Ishikawa (cell line): Measurements from ENCODE around the gene BCL2L1.

Experiments used
- CEBPB ChIP-seq: IDR thresholded peaks from 2 replicates; pipeline ENCODE4 v1.6.1; 2012
- CREB1 ChIP-seq: IDR thresholded peaks from 2 replicates; pipeline ENCODE4 v1.6.1; 2012; ENCODE audit warnings: low read depth
- EGR1 ChIP-seq: IDR thresholded peaks from 2 replicates; pipeline ENCODE4 v1.6.1; 2012
- EP300 ChIP-seq: IDR thresholded peaks from 2 replicates; pipeline ENCODE4 v1.6.1; 2012; ENCODE audit warnings: borderline replicate concordance
- FOXM1 ChIP-seq: IDR thresholded peaks from 2 replicates; pipeline ENCODE4 v1.6.1; 2012; ENCODE audit warnings: low read depth, borderline replicate concordance
- NFIC ChIP-seq: IDR thresholded peaks from 2 replicates; pipeline ENCODE4 v1.6.1; 2012
- RAD21 ChIP-seq: IDR thresholded peaks from 2 replicates; pipeline ENCODE4 v1.6.1; 2012; ENCODE audit warnings: low read depth
- TAF1 ChIP-seq: IDR thresholded peaks from 2 replicates; pipeline ENCODE4 v1.6.1; 2012; ENCODE audit warnings: low read depth, mild to moderate bottlenecking
- TCF12 ChIP-seq: IDR thresholded peaks from 2 replicates; pipeline ENCODE4 v1.6.1; 2012; ENCODE audit warnings: low read depth
- TEAD4 ChIP-seq: IDR thresholded peaks from 2 replicates; pipeline ENCODE4 v1.6.1; 2012
- YY1 ChIP-seq: IDR thresholded peaks from 2 replicates; pipeline ENCODE4 v1.6.1; 2012; ENCODE audit warnings: low read depth
- ZBTB7A ChIP-seq: IDR thresholded peaks from 2 replicates; pipeline ENCODE4 v1.6.1; 2012; ENCODE audit warnings: low read depth
- TF ChIP-seq, protein P1 (sequence below): IDR thresholded peaks from 2 replicates; pipeline ENCODE4 v1.6.1; 2012; ENCODE audit warnings: low read depth, mild to moderate bottlenecking
- TF ChIP-seq, protein P2 (sequence below): IDR thresholded peaks from 2 replicates; pipeline ENCODE4 v1.6.1; 2012
- TF ChIP-seq, protein P3 (sequence below): IDR thresholded peaks from 2 replicates; pipeline ENCODE4 v1.6.1; 2012

BCL2L1 gene

DNA sequence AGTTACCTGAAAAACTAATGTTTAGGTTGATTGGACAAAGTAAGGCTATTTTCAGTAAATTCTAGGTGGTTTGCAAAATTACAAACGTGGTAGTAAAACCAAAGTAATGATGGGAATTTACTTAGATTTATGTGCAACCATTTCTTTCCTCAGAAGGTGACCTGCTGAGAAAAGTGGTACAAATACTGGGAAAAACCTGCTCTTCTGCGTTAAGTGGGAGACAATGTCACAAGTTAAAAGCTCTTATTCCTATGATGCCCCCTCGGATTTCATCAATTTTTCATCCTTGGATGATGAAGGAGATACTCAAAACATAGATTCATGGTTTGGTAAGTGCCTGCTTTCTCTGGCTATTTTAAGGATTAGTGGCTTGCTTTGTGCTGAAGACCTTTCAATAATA lies 34.6 kb upstream of the BCL2L1 start:
- TF ChIP-seq YY1 (no peak), FOXM1 (no peak), TCF12 (no peak), ZBTB7A (no peak), CREB1 (no peak), TAF1 (no peak), EGR1 (no peak), RAD21 (no peak), TEAD4 (no peak), NFIC (no peak), EP300 (no peak), CEBPB (no peak)
- TF ChIP-seq, protein P1, sequence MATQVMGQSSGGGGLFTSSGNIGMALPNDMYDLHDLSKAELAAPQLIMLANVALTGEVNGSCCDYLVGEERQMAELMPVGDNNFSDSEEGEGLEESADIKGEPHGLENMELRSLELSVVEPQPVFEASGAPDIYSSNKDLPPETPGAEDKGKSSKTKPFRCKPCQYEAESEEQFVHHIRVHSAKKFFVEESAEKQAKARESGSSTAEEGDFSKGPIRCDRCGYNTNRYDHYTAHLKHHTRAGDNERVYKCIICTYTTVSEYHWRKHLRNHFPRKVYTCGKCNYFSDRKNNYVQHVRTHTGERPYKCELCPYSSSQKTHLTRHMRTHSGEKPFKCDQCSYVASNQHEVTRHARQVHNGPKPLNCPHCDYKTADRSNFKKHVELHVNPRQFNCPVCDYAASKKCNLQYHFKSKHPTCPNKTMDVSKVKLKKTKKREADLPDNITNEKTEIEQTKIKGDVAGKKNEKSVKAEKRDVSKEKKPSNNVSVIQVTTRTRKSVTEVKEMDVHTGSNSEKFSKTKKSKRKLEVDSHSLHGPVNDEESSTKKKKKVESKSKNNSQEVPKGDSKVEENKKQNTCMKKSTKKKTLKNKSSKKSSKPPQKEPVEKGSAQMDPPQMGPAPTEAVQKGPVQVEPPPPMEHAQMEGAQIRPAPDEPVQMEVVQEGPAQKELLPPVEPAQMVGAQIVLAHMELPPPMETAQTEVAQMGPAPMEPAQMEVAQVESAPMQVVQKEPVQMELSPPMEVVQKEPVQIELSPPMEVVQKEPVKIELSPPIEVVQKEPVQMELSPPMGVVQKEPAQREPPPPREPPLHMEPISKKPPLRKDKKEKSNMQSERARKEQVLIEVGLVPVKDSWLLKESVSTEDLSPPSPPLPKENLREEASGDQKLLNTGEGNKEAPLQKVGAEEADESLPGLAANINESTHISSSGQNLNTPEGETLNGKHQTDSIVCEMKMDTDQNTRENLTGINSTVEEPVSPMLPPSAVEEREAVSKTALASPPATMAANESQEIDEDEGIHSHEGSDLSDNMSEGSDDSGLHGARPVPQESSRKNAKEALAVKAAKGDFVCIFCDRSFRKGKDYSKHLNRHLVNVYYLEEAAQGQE = no peak
- TF ChIP-seq, protein P2, sequence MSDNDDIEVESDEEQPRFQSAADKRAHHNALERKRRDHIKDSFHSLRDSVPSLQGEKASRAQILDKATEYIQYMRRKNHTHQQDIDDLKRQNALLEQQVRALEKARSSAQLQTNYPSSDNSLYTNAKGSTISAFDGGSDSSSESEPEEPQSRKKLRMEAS = no peak
- TF ChIP-seq, protein P3, sequence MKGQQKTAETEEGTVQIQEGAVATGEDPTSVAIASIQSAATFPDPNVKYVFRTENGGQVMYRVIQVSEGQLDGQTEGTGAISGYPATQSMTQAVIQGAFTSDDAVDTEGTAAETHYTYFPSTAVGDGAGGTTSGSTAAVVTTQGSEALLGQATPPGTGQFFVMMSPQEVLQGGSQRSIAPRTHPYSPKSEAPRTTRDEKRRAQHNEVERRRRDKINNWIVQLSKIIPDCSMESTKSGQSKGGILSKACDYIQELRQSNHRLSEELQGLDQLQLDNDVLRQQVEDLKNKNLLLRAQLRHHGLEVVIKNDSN = no peak

DNA sequence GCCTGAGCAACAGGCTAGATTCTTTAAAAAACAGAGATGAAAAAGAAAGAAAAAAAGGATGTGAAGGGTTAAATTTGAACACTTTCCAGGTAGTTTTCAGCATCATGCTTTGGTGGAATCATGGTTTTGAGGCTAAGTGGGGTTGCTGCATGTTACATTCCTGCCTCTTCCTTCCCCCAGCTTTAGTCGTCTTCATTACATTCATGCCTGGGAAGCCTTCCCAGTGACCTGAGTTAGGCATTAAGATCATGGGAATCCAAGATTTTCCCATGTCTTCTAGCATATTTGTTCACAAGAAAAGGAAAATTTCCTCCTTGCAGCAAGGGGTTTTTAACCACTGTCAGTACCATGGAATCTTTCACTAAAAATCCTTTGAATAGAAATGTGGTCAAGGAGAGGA lies 28.5 kb upstream of the BCL2L1 start:
- TF ChIP-seq, protein P3 = no peak
- TF ChIP-seq FOXM1 (no peak), TCF12 (no peak), TAF1 (no peak), NFIC (no peak), EP300 (no peak), TEAD4 (no peak), EGR1 (no peak), ZBTB7A (no peak), RAD21 (no peak), YY1 (no peak)
- TF ChIP-seq, protein P1 = no peak
- TF ChIP-seq, protein P2 = no peak

DNA sequence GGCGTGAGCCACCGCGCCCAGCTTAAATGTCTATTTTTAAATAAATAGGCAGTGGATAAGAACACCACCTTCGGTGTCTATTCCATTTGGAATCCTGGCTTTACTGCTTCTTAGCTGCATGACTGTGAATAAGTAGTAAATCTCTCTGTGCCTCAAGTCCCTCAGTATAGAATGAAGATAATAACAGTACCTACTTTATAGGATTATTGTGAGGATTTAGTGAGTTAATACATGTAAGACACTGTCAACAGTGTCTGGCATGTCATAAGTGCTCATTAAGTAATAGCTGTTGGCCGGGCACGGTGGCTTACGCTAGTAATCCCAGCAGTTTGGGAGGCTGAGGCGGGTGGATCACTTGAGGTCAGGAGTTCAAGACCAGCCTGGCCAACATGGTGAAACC lies 26.6 kb upstream of the BCL2L1 start:
- TF ChIP-seq NFIC (no peak), TEAD4 (no peak), TCF12 (no peak), CEBPB (no peak), EP300 (no peak)

DNA sequence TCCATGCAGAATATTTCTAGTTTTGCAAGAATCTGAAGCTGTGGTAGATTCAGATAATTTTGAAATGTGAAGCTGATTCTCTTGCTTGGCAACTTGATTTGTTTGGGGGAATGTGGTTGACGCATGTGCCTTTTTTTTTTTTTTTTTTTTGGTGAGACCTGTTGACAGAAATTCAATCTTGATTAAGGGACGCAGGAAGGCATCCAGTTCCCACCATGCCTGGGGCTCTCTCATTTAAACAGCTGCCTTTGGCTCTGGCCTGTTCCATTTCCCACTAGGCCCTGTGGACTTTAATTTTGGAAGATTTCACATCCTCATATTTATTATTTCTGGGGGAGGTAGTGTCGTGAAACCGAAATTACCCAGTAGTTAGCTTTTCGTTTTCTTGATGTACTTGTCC lies 25.0 kb upstream of the BCL2L1 start:
- TF ChIP-seq TEAD4 = no peak
- TF ChIP-seq, protein P3 = no peak
- TF ChIP-seq, protein P1 = no peak
- no peak for TF ChIP-seq ZBTB7A
- TF ChIP-seq FOXM1 = no peak
- TF ChIP-seq CEBPB = no peak
- no peak for TF ChIP-seq EP300
- no peak for TF ChIP-seq YY1
- no peak for TF ChIP-seq TCF12
- TF ChIP-seq CREB1 = no peak
- TF ChIP-seq, protein P2 = no peak
- no peak for TF ChIP-seq TAF1
- TF ChIP-seq NFIC = no peak
- TF ChIP-seq EGR1 = no peak
- no peak for TF ChIP-seq RAD21
